Measurements from ENCODE around the gene AVP.
A peak's percentile ranks its signal among the peaks of the same experiment; 100 is the strongest.
"Not testable (repeated sequence)": the region's sequence is repeated elsewhere in the genome, so short reads cannot be mapped to it uniquely, and the experiment has no call there.

AVP gene

DNA sequence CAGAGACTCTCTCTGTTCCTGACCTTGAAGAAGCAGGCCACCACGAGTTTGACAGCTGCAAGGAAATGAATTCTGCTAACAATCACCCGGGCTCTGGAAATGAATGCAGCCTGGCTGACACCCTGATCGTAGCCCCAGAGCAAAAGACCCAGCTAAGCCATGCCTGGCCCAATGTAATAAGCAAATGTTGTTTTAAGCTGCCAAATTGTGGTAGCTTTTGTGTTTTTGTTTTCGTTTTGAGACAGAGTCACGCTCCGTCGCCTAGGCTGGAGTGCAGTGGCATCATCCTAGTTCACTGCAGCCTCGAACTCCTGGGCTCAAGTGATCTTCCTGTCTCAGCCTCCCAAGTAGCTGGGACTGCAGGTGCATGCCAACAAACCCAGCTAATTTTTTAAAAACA lies 16.4 kb downstream of the AVP start:
- no peaks in the 10 kb centered on the region for H3K9me3 ChIP-seq (ENCODE audit: control insufficient read depth, insufficient read depth, low read length)
- peaks cover 6% of the 10 kb centered on the region; the same call in 1 of the 2 replicates for H3K4me1 ChIP-seq (ENCODE audit: control insufficient read depth, low read length)
- H3K27ac ChIP-seq (ENCODE audit: low read depth, low read length), result no peak overlapping the region
- no peaks in the 10 kb centered on the region for H3F3A ChIP-seq (ENCODE audit: control insufficient read depth, insufficient read depth)
- H4K20me1 ChIP-seq (ENCODE audit: control insufficient read depth, insufficient read depth, low read depth, low read length), result no peaks in the 10 kb centered on the region
- H3K9me2 ChIP-seq (replicated peaks; ENCODE audit: control insufficient read depth, low read length), result no peaks in the 10 kb centered on the region
- H3K27me3 ChIP-seq (ENCODE audit: control insufficient read depth, low read length), result peaks cover 14% of the 10 kb centered on the region
- no peaks in the 10 kb centered on the region for H3K79me2 ChIP-seq (ENCODE audit: control insufficient read depth, low read length)
- TF ChIP-seq, protein P1, sequence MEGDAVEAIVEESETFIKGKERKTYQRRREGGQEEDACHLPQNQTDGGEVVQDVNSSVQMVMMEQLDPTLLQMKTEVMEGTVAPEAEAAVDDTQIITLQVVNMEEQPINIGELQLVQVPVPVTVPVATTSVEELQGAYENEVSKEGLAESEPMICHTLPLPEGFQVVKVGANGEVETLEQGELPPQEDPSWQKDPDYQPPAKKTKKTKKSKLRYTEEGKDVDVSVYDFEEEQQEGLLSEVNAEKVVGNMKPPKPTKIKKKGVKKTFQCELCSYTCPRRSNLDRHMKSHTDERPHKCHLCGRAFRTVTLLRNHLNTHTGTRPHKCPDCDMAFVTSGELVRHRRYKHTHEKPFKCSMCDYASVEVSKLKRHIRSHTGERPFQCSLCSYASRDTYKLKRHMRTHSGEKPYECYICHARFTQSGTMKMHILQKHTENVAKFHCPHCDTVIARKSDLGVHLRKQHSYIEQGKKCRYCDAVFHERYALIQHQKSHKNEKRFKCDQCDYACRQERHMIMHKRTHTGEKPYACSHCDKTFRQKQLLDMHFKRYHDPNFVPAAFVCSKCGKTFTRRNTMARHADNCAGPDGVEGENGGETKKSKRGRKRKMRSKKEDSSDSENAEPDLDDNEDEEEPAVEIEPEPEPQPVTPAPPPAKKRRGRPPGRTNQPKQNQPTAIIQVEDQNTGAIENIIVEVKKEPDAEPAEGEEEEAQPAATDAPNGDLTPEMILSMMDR (IDR thresholded peaks at IDR 0.05; ENCODE audit: low read depth, low read length, poor library complexity, severe bottlenecking), result no peak
- no peak for TF ChIP-seq EZH2phosphoT487 (IDR thresholded peaks at IDR 0.05; ENCODE audit: borderline replicate concordance, low read length)
- H3K4me2 ChIP-seq (ENCODE audit: low read length), result 0 out of 2 replicates have a peak overlapping the region, but pooled peaks have one; percentile 4
- H3K4me3 ChIP-seq (ENCODE audit: low read length), result no peak overlapping the region
- no peaks in the 10 kb centered on the region for H3K36me3 ChIP-seq (ENCODE audit: control insufficient read depth, low read length)

DNA sequence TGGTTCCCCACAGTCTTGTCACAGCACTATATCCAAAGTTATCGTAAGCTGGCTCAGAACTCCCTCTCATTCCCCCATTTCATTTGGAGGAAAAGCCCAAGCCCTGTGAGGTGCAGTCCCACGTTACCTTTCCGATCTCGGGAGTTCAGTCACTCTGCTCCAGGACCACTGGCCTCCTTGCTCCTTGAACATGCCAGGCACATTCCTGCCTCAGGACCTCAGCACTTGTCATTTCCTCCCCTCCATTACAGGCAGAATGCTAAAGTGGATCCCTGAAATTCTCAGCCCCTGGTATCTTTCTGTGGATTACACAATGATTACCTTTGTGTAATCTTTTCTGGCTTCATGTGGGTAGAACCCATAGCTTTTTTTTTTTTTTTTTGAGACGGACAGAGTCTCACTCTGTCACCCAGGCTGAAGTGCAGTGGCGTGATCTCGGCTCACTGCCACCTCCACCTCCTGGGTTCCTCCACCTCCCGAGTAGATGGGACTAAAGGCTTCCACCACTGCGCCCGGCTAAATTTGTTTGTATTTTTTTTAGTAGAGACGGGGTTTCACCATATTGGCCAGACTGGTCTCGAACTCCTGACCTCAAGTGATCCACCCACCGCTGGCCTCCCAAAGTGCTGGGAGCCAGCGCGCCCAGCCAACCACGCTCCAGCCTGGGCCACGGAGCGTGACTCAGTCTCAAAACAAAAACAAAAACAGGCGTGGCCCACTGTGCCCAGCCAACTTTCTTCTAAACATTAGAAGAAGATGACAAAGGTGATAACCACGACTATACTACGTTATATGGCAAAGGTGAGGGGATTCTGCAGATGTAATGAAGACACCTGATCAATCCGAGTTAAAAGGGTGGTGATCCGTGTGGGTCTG lies 17.1 kb downstream of the AVP start:
- Histone ChIP-seq H3K27me3 (ENCODE audit: control insufficient read depth, low read length) (peaks cover 14% of the 10 kb centered on the region), H3K4me2 (ENCODE audit: low read length) (0 out of 2 replicates have a peak overlapping the region, but pooled peaks have one; percentile 4), H3K9me3 (ENCODE audit: control insufficient read depth, insufficient read depth, low read length) (no peaks in the 10 kb centered on the region), H3K79me2 (ENCODE audit: control insufficient read depth, low read length) (no peaks in the 10 kb centered on the region), H3K36me3 (ENCODE audit: control insufficient read depth, low read length) (no peaks in the 10 kb centered on the region), H3K4me3 (ENCODE audit: low read length) (no peak overlapping the region), H3K9me2 (replicated peaks; ENCODE audit: control insufficient read depth, low read length) (no peaks in the 10 kb centered on the region), H3K27ac (ENCODE audit: low read depth, low read length) (no peak overlapping the region), H3F3A (ENCODE audit: control insufficient read depth, insufficient read depth) (no peaks in the 10 kb centered on the region), H3K4me1 (ENCODE audit: control insufficient read depth, low read length) (peaks cover 6% of the 10 kb centered on the region; the same call in 1 of the 2 replicates), H4K20me1 (ENCODE audit: control insufficient read depth, insufficient read depth, low read depth, low read length) (no peaks in the 10 kb centered on the region)
- TF ChIP-seq, protein P1 (IDR thresholded peaks at IDR 0.05; ENCODE audit: low read depth, low read length, poor library complexity, severe bottlenecking), result no peak
- TF ChIP-seq EZH2phosphoT487 (IDR thresholded peaks at IDR 0.05; ENCODE audit: borderline replicate concordance, low read length), result no peak

DNA sequence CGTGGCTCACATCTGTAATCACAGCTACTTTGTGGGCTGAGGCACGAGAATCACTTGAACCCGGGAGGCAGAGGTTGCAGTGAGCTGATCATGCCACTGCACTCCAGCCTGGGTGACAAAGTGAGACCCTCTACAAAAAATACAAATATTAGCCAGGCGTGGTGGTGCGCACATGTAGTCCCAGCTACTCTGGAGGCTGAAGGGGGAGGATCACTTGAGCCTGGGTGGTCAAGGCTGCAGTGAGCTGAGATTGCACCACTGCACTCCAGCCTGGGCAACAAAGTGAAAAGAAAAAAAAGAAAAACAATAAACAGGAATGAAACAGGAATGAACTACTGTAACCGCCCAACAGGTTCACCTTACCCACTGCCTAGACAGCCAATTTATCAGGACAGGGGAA lies 20.4 kb downstream of the AVP start:
- not testable (repeated sequence) for H4K20me1 ChIP-seq (ENCODE audit: control insufficient read depth, insufficient read depth, low read depth, low read length); H3K9me2 ChIP-seq (replicated peaks; ENCODE audit: control insufficient read depth, low read length); H3K27ac ChIP-seq (ENCODE audit: low read depth, low read length); H3K4me1 ChIP-seq (ENCODE audit: control insufficient read depth, low read length); H3F3A ChIP-seq (ENCODE audit: control insufficient read depth, insufficient read depth); H3K36me3 ChIP-seq (ENCODE audit: control insufficient read depth, low read length); H3K4me3 ChIP-seq (ENCODE audit: low read length); H3K4me2 ChIP-seq (ENCODE audit: low read length); H3K79me2 ChIP-seq (ENCODE audit: control insufficient read depth, low read length); H3K9me3 ChIP-seq (ENCODE audit: control insufficient read depth, insufficient read depth, low read length)
- H3K27me3 ChIP-seq (ENCODE audit: control insufficient read depth, low read length), result peaks cover 14% of the 10 kb centered on the region

DNA sequence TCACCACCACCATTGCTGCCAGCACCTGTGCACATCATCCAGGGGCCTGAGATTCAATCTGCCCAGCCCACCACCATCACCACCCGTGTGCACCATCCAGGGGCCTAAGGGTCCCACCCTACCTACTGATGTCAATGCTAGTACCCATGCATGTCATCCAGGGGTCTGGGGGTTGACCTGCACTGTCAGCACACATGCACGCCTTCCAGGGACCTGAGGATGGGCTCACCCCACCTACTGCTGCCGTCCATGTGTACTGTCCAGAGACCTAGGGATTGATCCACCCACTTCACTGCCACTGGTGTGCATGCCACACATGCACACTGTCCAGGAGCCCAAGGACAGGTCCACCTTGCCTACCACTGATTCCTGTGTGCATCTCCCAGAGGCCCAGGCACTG lies 25.0 kb downstream of the AVP start:
- Histone ChIP-seq H3K79me2 (ENCODE audit: control insufficient read depth, low read length) (no peaks in the 10 kb centered on the region), H3K4me3 (ENCODE audit: low read length) (no peak overlapping the region), H3K36me3 (ENCODE audit: control insufficient read depth, low read length) (no peaks in the 10 kb centered on the region), H4K20me1 (ENCODE audit: control insufficient read depth, insufficient read depth, low read depth, low read length) (no peaks in the 10 kb centered on the region), H3K27ac (ENCODE audit: low read depth, low read length) (no peak overlapping the region), H3K9me2 (replicated peaks; ENCODE audit: control insufficient read depth, low read length) (no peaks in the 10 kb centered on the region), H3K9me3 (ENCODE audit: control insufficient read depth, insufficient read depth, low read length) (no peaks in the 10 kb centered on the region), H3K4me2 (ENCODE audit: low read length) (no peak overlapping the region), H3K27me3 (ENCODE audit: control insufficient read depth, low read length) (peaks cover 2% of the 10 kb centered on the region; the same call in 1 of the 2 replicates), H3K4me1 (ENCODE audit: control insufficient read depth, low read length) (no peaks in the 10 kb centered on the region), H3F3A (ENCODE audit: control insufficient read depth, insufficient read depth) (no peaks in the 10 kb centered on the region)
- no peak for TF ChIP-seq EZH2phosphoT487 (IDR thresholded peaks at IDR 0.05; ENCODE audit: borderline replicate concordance, low read length)
- TF ChIP-seq, protein P1 (IDR thresholded peaks at IDR 0.05; ENCODE audit: low read depth, low read length, poor library complexity, severe bottlenecking), result no peak

Data from DOHH2 (cell line).